Measurements from ENCODE around the gene PDE3A. TPM values are rescaled to one million over a fixed set of nuclear protein-coding genes. Genes with fewer than 3 reads are reported as not detected.

The PDE3A gene
- total and polyA plus RNA-seq, 7 donors, result 0.53 to 4.1 (median 2.1) TPM

- Histone ChIP-seq H3K36me3 (ENCODE audit: insufficient read depth in 1 of 2, low read depth in 1 of 2) (no peaks in the 10 kb centered on the region), H3K27ac (no peak overlapping the region), H3K4me3 (no peak overlapping the region), H3K27me3 (ENCODE audit: insufficient read depth in 3 of 3, low read length in 2 of 3) (no peaks in the 10 kb centered on the region), H3K4me1 (no peaks in the 10 kb centered on the region), H3K9me3 (no peaks in the 10 kb centered on the region)
- ATAC-seq (no peak), DNase-seq (no peak)
- TF ChIP-seq CTCF (IDR thresholded peaks at IDR 0.05), result no peak
- intact Hi-C loops (cut with DNase I), result loop anchor here in 1 of 2 donors (10.0 kb wide), 1 partner anchor 613 kb away; no protein-coding TSS in a partner anchor
- 39 to 53% (median 39%) methylated on average over 8 of the region's 8 CpGs for whole genome bisulfite sequencing, 3 donors
Observed at GRCh38 chr12:20527417-20528163, 159.3 kb downstream of the PDE3A start.

- no peak overlapping the region for H3K27ac ChIP-seq
Observed at GRCh38 chr12:20528208-20528607, 159.9 kb downstream of the PDE3A start.

GRCh38 chr12:20546267-20546666 is 177.9 kb downstream of the PDE3A start:
- TF ChIP-seq CTCF (IDR thresholded peaks at IDR 0.05), result no peak
- no peak overlapping the region for H3K4me3 ChIP-seq
- intact Hi-C loops (cut with DNase I), result loop anchor here in 1 of 2 donors (10.0 kb wide), 1 partner anchor 81 kb away; no protein-coding TSS in a partner anchor
- H3K27ac ChIP-seq, result no peak overlapping the region
- DNase-seq (no peak), ATAC-seq (no peak)
- H3K4me1 ChIP-seq, result no peaks in the 10 kb centered on the region
- no peaks in the 10 kb centered on the region for H3K9me3 ChIP-seq
- no peaks in the 10 kb centered on the region for H3K36me3 ChIP-seq (ENCODE audit: insufficient read depth in 1 of 2, low read depth in 1 of 2)
- 67 to 75% (median 71%) methylated on average over 4 of the region's 4 CpGs for WGBS, 3 donors
- no peaks in the 10 kb centered on the region for H3K27me3 ChIP-seq (ENCODE audit: insufficient read depth in 3 of 3, low read length in 2 of 3)

More at GRCh38 chr12:20528208-20528607, 159.9 kb downstream of the PDE3A start:
- ATAC-seq, result no peak
- 32 to 46% (median 39%) methylated on average over 1 of the region's 1 CpG for WGBS, 3 donors
- H3K4me1 ChIP-seq, result no peaks in the 10 kb centered on the region
- no peaks in the 10 kb centered on the region for H3K36me3 ChIP-seq (ENCODE audit: insufficient read depth in 1 of 2, low read depth in 1 of 2)
- H3K9me3 ChIP-seq, result no peaks in the 10 kb centered on the region
- intact Hi-C loops (cut with DNase I), result loop anchor here in 1 of 2 donors (10.0 kb wide), 1 partner anchor 613 kb away; no protein-coding TSS in a partner anchor
- no peak for TF ChIP-seq CTCF (IDR thresholded peaks at IDR 0.05)
- H3K27me3 ChIP-seq (ENCODE audit: insufficient read depth in 3 of 3, low read length in 2 of 3), result no peaks in the 10 kb centered on the region
- H3K4me3 ChIP-seq, result no peak overlapping the region
- DNase-seq, result no peak

GRCh38 chr12:20547816-20548575 is 179.7 kb downstream of the PDE3A start:
- DNase-seq (no peak), ATAC-seq (no peak)
- no peak overlapping the region for H3K27ac ChIP-seq
- WGBS, 3 donors, result 14 to 22% (median 21%) methylated on average over 2 of the region's 2 CpGs
- H3K4me1 ChIP-seq, result no peaks in the 10 kb centered on the region
- H3K36me3 ChIP-seq (ENCODE audit: insufficient read depth in 1 of 2, low read depth in 1 of 2), result no peaks in the 10 kb centered on the region
- H3K9me3 ChIP-seq, result no peaks in the 10 kb centered on the region
- TF ChIP-seq CTCF (IDR thresholded peaks at IDR 0.05), result no peak
- no peak overlapping the region for H3K4me3 ChIP-seq
- intact Hi-C loops (cut with DNase I), result loop anchor here in 1 of 2 donors (10.0 kb wide), 1 partner anchor 83 kb away; no protein-coding TSS in a partner anchor
- H3K27me3 ChIP-seq (ENCODE audit: insufficient read depth in 3 of 3, low read length in 2 of 3), result no peaks in the 10 kb centered on the region

All from psoas muscle (tissue), 8 donors.